Retinal pigment epithelial cell (primary cell): ENCODE results near the gene MASP1.
"Not testable (repeated sequence)": the region's sequence is repeated elsewhere in the genome, so short reads cannot be mapped to it uniquely, and the experiment has no call there.

Experiments used
- DNase-seq: peaks from one replicate; pipeline ENCODE4 v3.0.0-alpha.2; 2010; ENCODE audit warnings: low read depth
- H3K4me3 ChIP-seq: 2 replicates; pipeline ENCODE4 v1.5.1; 2011; ENCODE audit warnings: mild to moderate bottlenecking, low read length, control low read depth, moderate library complexity
- CTCF ChIP-seq: conservative IDR thresholded peaks from 2 replicates; pipeline ENCODE4 v1.5.1; 2011; ENCODE audit warnings: low read depth, low read length, control low read depth, inconsistent platforms

MASP1 gene

DNA sequence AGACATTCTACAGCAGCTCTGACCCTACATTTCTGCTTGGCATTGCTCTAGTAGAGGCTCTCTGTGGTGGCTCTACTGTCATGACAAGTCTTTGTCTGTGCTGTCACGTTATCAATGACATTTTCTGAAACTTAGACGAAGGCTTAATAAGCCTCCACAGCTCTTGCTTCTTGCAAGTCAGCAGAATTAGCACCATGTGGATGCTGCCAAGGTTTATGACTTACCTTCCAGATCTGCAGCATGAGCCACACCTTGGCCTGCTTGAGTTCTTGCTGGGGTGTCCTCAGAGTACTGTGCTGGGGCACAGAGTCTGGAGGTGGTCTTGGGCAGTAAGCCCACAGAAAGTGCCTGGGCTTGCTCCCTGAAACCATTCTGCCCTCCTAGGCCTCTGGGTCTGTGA is 84.5 kb downstream of the MASP1 start:
- TF ChIP-seq CTCF, result no peak
- no peak for DNase-seq
- H3K4me3 ChIP-seq, result no peak overlapping the region

GRCh38 chr3:187205683-187206082 is 85.9 kb downstream of the MASP1 start:
- no peak for TF ChIP-seq CTCF
- no peak overlapping the region for H3K4me3 ChIP-seq
- no peak for DNase-seq

DNA sequence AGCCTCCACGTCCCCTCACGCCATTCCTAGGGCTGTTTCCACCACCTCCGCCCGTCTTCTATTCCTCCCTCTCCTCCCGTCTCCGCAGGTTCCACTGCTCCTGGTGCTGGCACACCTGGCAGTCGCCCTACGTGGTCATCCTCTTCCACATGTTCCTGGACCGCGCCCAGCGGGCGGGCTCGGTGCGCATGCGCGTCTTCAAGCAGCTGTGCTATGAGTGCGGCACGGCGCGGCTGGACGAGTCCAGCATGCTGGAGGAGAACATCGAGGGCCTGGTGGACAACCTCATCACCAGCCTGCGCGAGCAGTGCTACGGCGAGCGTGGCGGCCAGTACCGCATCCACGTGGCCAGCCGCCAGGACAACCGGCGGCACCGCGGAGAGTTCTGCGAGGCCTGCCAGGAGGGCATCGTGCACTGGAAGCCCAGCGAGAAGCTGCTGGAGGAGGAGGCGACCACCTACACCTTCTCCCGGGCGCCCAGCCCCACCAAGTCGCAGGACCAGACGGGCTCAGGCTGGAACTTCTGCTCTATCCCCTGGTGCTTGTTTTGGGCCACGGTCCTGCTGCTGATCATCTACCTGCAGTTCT is 92.0 kb downstream of the MASP1 start:
- not testable (repeated sequence) for H3K4me3 ChIP-seq, DNase-seq

- no peak for DNase-seq
- no peak overlapping the region for H3K4me3 ChIP-seq
- TF ChIP-seq CTCF, result no peak
Measured at GRCh38 chr3:187198490-187198889, 93.0 kb downstream of the MASP1 start.

DNA sequence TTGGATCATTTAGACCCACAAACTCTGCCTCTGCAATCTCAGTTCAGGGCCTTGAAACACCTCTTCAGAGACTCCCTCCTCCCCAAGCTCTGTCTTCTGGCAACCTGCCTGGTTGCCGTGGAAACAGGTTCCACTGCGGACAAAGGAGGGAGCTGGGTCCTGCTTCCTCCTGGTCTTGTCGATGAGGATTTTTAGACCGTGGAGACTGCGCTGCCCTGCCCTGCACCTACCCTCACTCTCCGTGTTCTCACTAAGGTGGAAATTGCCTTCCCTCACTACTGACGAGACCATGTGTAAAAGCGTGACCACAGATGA is 94.2 kb downstream of the MASP1 start, which contains the start of gene RTP1:
Gene RTP1, plus strand, starts transcription at position 152 of the 315 bp plus-strand sequence. Its CDS starts 30 bp downstream, at position 182.
- DNase-seq, result no peak
- H3K4me3 ChIP-seq, result no peak within 1 kb of the TSS
- TF ChIP-seq CTCF, result no peak

DNA sequence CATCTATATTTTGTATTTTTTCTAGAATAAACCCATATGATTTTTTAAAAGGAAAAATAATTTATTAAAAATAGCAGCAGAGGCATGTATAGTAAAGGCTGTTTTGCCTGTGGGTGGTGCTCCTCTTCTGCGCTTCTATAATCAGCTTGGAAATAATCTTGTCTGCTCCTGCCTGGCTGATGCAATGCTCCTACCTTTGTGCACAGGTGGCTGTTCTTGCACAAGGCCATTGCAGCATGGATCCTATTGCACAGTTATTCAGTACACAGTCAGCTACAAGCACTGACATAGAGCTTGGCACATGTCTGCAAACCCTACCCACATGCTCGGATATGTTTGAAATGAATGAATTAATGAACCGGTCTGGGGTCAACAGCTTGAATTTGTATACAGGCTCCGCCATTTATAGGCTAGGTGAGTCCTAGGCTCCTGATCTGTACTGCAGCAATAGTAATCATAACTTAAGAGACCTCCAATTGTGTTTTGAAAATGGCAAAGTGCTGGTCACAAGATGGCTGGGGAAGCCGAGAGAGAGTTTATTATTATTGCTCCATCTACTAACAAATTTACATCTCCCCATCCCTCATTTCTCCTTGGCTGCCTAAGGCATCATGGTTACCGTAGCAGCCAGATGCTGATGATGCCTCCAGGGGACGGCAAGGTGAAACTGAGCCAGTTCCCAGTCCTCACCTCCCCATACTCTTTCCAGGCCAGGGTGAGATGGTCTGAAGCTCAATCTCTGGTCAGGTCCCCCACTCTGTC is 94.8 kb downstream of the MASP1 start:
- no peak for TF ChIP-seq CTCF
- no peak for DNase-seq
- no peak overlapping the region for H3K4me3 ChIP-seq

DNA sequence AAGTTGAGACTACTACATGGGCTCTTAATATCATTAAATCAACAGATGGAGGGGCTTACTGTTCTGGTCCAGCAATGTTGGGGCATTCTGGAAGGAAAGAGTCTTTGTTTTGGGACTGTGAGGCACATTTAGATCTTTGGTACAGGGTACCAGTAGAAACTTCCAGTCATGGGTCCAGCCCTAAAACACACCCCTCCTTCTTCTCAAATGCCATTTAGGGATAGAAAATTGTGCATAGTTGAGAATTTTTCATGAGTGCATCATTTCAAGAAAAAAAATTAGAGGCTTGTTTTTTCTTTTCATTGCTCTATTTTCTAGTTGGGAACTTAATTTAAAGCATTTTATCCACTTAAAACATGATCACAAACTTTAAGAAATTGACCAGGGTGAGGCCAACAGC is 98.4 kb downstream of the MASP1 start:
- DNase-seq, result no peak
- no peak overlapping the region for H3K4me3 ChIP-seq
- TF ChIP-seq CTCF, result no peak
